ENCODE results near the gene PMM1. TPM values are rescaled to one million over a fixed set of nuclear protein-coding genes. Genes with fewer than 3 reads are reported as not detected.

Gene PMM1
- total RNA-seq, 1 experiment from 2014 or later: 19.8 TPM

GRCh38 chr22:41548830-41549211, 40.8 kb downstream of the PMM1 start:
- H3K9me3 Mint-ChIP-seq: no peaks in the 10 kb centered on the region
- H4K20me1 ChIP-seq (ENCODE audit: control insufficient read depth, insufficient read depth, insufficient read length): no peaks in the 10 kb centered on the region
- no peak overlapping the region for H3K14ac ChIP-seq (ENCODE audit: insufficient read depth, low read length)
- peaks cover 7% of the 10 kb centered on the region for H3K27me3 Mint-ChIP-seq (ENCODE audit: low read depth)
- H3K27ac Mint-ChIP-seq: no peak overlapping the region
- H2AK5ac ChIP-seq (ENCODE audit: insufficient read length, low read length): no peak overlapping the region
- WGBS (ENCODE audit: extremely low coverage, insufficient read length, low lambda C conversion rate): no CpG with 5 or more reads among the region's 5 CpGs
- no peaks in the 10 kb centered on the region for H3K27me3 ChIP-seq (ENCODE audit: insufficient read depth, low read length)
- no peak overlapping the region for H2BK12ac ChIP-seq (ENCODE audit: insufficient read length, low read depth, low read length)
- no peak overlapping the region for H3K4me2 ChIP-seq (ENCODE audit: insufficient read depth, insufficient read length, low read length)
- no peak for DNase-seq
- no peak overlapping the region for H2BK5ac ChIP-seq (ENCODE audit: insufficient read length, low read length)
- H3K36me3 Mint-ChIP-seq (ENCODE audit: insufficient read depth in 1 of 3, low read depth in 3 of 3): peaks cover 0 to 2% (median 0%) of the 10 kb centered on the region in 3 experiments; a peak in 2 of 7 replicates
- no peak overlapping the region for H4K8ac ChIP-seq (replicated peaks; ENCODE audit: insufficient read length, low read depth, low read length)
- H3K9ac ChIP-seq (ENCODE audit: extremely low read depth, insufficient read length, low read length): no peak overlapping the region
- H3K56ac ChIP-seq (ENCODE audit: insufficient read length, low read depth, low read length): no peak overlapping the region
- H3K18ac ChIP-seq (ENCODE audit: insufficient read length, low read depth, low read length): no peak overlapping the region
- H3K23me2 ChIP-seq (ENCODE audit: insufficient read length, low read depth, low read length, poor library complexity, severe bottlenecking): no peaks in the 10 kb centered on the region
- no peak overlapping the region for H4K91ac ChIP-seq (ENCODE audit: insufficient read length, low read depth, low read length)
- no peak overlapping the region for H3K4ac ChIP-seq (ENCODE audit: low read depth, low read length)
- H3K4me1 Mint-ChIP-seq: peaks cover 8 to 29% of the 10 kb centered on the region in 2 experiments
- no peaks in the 10 kb centered on the region; the same call in 1 of the 2 replicates for H3K79me2 ChIP-seq (ENCODE audit: insufficient read depth, low read length)
- H3K4me3 Mint-ChIP-seq: no peak overlapping the region
- no peak overlapping the region for H4K5ac ChIP-seq (ENCODE audit: insufficient read length, low read depth, low read length)
- no peak overlapping the region for H2AFZ ChIP-seq (ENCODE audit: low read length)
- no peaks in the 10 kb centered on the region for H3K79me1 ChIP-seq (ENCODE audit: insufficient read depth, low read depth, low read length, poor library complexity, severe bottlenecking)
- H3K9me3 ChIP-seq (ENCODE audit: control insufficient read depth, low read depth, low read length): no peaks in the 10 kb centered on the region
- H3K23ac ChIP-seq (ENCODE audit: insufficient read length, low read depth, low read length): no peak overlapping the region
- H3K4me1 ChIP-seq (ENCODE audit: insufficient read depth, low read length): no peaks in the 10 kb centered on the region
- no peak overlapping the region for H2BK15ac ChIP-seq (ENCODE audit: low read depth, low read length)
- H2BK20ac ChIP-seq (ENCODE audit: low read depth, low read length, poor library complexity, severe bottlenecking): no peak overlapping the region
- TF ChIP-seq CTCF (conservative IDR thresholded peaks at IDR 0.05): no peak
- H3K27ac ChIP-seq (ENCODE audit: insufficient read length, low read depth, low read length): no peak overlapping the region
- no peak overlapping the region for H3T11ph ChIP-seq (ENCODE audit: low read length)
- no peak overlapping the region for H2BK120ac ChIP-seq (ENCODE audit: low read depth, low read length, poor library complexity, severe bottlenecking)
